Epithelial cell of proximal tubule (primary cell): ENCODE results near the gene MBLAC1. TPM values are rescaled to one million over a fixed set of nuclear protein-coding genes. Genes with fewer than 3 reads are reported as not detected.

Experiments used
- DNase-seq: peaks from one replicate; pipeline ENCODE4 v3.0.0-alpha.2; 2011; ENCODE audit warnings: low read depth
- H3K4me3 ChIP-seq: 2 replicates; pipeline ENCODE4 v1.5.1; 2011; ENCODE audit warnings: low read depth, mild to moderate bottlenecking, low read length
- total RNA-seq: library from RNA; depleted of rRNA; stranded (reverse); fragments of >200 nt; gene quantifications from 2 replicates; pipeline ENCODE4 v1.2.3, GENCODE V29; 2015
- TF ChIP-seq, protein P1 (sequence below): conservative IDR thresholded peaks from 2 replicates; pipeline ENCODE4 v1.5.1; 2012; ENCODE audit warnings: low read depth, mild to moderate bottlenecking, low read length

MBLAC1 gene
- total RNA-seq, 1 donor from 2014 or later, result 2.6 TPM

DNA sequence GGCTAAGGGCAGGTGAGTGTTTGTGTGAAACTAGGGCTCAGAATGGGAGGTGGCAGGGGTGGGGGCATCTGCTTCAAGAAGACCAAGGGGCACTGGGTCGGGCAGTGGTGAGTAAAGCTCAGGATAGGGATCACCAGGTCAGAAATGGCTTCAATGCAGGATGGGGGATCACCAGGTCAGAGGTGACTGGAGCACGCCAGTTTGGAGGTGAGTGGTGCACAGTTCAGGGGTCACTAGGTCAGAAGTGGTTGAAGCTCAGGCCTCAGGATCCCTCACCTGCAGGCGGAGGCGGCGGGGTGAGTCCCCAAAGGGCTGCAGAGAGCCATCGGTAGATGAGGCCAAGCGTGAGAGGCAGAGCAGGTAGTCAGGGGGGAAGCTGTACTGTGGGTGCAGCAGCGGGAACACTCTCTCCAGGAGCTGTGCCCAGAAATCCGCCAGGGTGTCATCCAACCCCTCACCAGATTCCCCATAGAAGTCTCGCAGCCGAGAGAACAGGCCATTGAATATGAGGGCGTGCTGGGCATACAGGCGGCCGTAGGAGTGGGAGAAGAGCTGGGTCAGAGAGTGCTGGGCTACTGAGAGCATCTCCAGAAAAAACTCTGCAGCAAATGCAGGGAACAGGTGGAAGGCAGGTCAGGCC, 48.6 kb downstream of the MBLAC1 start:
- TF ChIP-seq, protein P1, sequence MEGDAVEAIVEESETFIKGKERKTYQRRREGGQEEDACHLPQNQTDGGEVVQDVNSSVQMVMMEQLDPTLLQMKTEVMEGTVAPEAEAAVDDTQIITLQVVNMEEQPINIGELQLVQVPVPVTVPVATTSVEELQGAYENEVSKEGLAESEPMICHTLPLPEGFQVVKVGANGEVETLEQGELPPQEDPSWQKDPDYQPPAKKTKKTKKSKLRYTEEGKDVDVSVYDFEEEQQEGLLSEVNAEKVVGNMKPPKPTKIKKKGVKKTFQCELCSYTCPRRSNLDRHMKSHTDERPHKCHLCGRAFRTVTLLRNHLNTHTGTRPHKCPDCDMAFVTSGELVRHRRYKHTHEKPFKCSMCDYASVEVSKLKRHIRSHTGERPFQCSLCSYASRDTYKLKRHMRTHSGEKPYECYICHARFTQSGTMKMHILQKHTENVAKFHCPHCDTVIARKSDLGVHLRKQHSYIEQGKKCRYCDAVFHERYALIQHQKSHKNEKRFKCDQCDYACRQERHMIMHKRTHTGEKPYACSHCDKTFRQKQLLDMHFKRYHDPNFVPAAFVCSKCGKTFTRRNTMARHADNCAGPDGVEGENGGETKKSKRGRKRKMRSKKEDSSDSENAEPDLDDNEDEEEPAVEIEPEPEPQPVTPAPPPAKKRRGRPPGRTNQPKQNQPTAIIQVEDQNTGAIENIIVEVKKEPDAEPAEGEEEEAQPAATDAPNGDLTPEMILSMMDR, result no peak

GRCh38 chr7:100176096-100177044, 49.6 kb downstream of the MBLAC1 start:
- H3K4me3 ChIP-seq, result peak overlapping the region; percentile 68
- TF ChIP-seq, protein P1, result no peak
- DNase-seq, result no peak

More for the DNA sequence above, 48.6 kb downstream of the MBLAC1 start:
- DNase-seq, result no peak
- H3K4me3 ChIP-seq, result no peak overlapping the region

DNA sequence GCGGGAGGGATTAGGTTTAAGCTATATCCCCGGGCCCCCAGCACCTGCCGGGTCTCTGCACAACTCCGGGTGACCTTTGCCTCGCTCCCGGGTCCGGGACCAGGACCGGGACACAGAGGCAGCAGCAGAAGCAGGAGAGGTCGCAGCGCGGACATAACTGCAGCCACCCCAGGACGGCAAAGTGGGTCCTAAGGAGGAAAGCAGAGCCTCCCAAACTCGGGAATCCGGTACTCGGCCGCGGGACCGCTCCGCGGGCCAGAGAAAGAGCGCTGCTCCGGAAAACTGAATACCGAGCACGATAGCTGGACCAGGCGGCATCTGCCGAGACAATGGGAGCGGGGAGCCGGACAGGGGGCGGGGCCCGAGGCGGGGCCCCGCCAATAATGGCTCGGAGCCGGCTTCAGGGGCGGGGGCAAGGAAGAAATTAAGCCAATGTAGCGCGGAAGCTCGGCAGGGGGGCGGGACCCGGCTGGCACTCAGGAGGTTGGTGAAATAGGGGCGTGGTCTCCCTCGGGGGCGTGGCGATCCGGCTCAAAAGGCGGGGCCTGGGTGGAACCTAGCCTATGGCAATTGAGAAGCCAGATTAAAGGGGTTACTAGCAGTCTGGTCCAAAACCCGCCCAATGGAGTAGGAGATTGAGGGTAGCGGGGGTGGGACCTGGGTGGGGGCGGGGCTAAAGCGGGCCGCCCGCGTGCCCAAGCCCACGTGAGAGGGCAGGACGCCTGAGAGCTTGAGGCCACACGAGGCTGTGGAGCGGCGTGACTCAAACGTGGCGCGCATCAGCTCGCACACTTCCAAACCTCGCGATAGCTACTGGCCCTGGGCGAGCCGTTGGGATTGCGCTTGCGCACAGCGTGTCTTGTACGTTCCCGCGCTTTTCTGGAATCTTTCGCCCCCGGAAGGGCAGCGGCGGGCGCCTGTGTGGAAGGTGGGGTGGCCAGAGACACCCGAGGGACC, 50.6 kb downstream of the MBLAC1 start, which contains the start of the genes GPC2 and STAG3:
TSS of gene GPC2 (minus strand) at position 337 of the 957 bp plus-strand sequence. CDS start at position 155, 182 bp downstream.
TSS of gene STAG3 (plus strand) at position 874 of the 957 bp plus-strand sequence. CDS start 2,639 bp downstream, outside the sequence.
- peak within 1 kb of the TSS; percentile 68 for H3K4me3 ChIP-seq
- TF ChIP-seq, protein P1, result no peak
- DNase-seq, result peak; percentile 56

Other genes with a start within 250 kb of the MBLAC1 start
- gene OR2AE1, start 249.9 kb upstream of the MBLAC1 start, total RNA-seq, result not detected in 2 replicates
- 8.4 and 18.7 TPM in 2 replicates for gene TRIM4, start 207.4 kb upstream of the MBLAC1 start, total RNA-seq
- not detected in 2 replicates for gene GJC3, start 197.3 kb upstream of the MBLAC1 start, total RNA-seq
- gene AZGP1, start 150.9 kb upstream of the MBLAC1 start, total RNA-seq, result not detected in 2 replicates
- 7.6 and 10.6 TPM in 2 replicates for gene ZKSCAN1, start 111.4 kb upstream of the MBLAC1 start, total RNA-seq
- 2.4 and 10.7 TPM in 2 replicates for gene ZSCAN21, start 77.2 kb upstream of the MBLAC1 start, total RNA-seq
- gene ZNF3, start 45.2 kb upstream of the MBLAC1 start, total RNA-seq, result 16.6 and 20.3 TPM in 2 replicates
- gene COPS6, start 38.0 kb upstream of the MBLAC1 start, total RNA-seq, result 39.9 and 73.2 TPM in 2 replicates
- gene MCM7, start 25.6 kb upstream of the MBLAC1 start, total RNA-seq, result 188 and 355 TPM in 2 replicates
- gene AP4M1, start 25.3 kb upstream of the MBLAC1 start, total RNA-seq, result 11.5 and 25.2 TPM in 2 replicates
- gene TAF6, start 7.6 kb upstream of the MBLAC1 start, total RNA-seq, result 62.8 and 73.6 TPM in 2 replicates
- gene CNPY4, start 7.3 kb upstream of the MBLAC1 start, total RNA-seq, result 8.8 and 10.1 TPM in 2 replicates
- 201 and 232 TPM in 2 replicates for gene LAMTOR4, start 22.0 kb downstream of the MBLAC1 start, total RNA-seq
- 9.4 and 14.9 TPM in 2 replicates for gene TRAPPC14, start 31.8 kb downstream of the MBLAC1 start, total RNA-seq
- gene GAL3ST4, start 41.6 kb downstream of the MBLAC1 start, total RNA-seq, result 0.58 and 6.7 TPM in 2 replicates
- 4.1 and 11.0 TPM in 2 replicates for gene GPC2, start 50.4 kb downstream of the MBLAC1 start, total RNA-seq
- gene STAG3, start 51.0 kb downstream of the MBLAC1 start, total RNA-seq, result 0.22 and 0.69 TPM in 2 replicates
- gene PVRIG, start 93.0 kb downstream of the MBLAC1 start, total RNA-seq, result not detected in 2 replicates
- not detected in 2 replicates for gene SPDYE3, start 180.7 kb downstream of the MBLAC1 start, total RNA-seq
- gene PILRB, start 231.2 kb downstream of the MBLAC1 start, total RNA-seq, result 14.3 and 14.5 TPM in 2 replicates
- not detected in 2 replicates for gene PILRA, start 246.5 kb downstream of the MBLAC1 start, total RNA-seq